Psoas muscle (tissue), 8 donors: ENCODE measurements around the gene PXK. TPM values are rescaled to one million over a fixed set of nuclear protein-coding genes. Genes with fewer than 3 reads are reported as not detected.
A peak's percentile ranks its signal among the peaks of the same experiment; 100 is the strongest.

Experiments used
- ATAC-seq, 4 donors: fragments of 200-7000 bp; cut with Tn5 transposase; one replicate each; pipeline ENCODE4 v1.9.1; 2020; ENCODE audit warnings: moderate library complexity in 3 of 4, mild to moderate bottlenecking in 2 of 4
- DNase-seq, 2 donors: peaks; one replicate each; pipeline ENCODE4 v3.0.0-alpha.2; 2020
- H3K27ac ChIP-seq: fragments of 200-600 bp; one replicate; pipeline ENCODE4 v1.8.0; 2022
- H3K27me3 ChIP-seq, 3 donors: fragments of 200-600 bp in 1 of 3; one replicate each; pipeline versions ENCODE4 v1.6.1 to v1.8.0; 2013 to 2022; ENCODE audit warnings: low read length in 2 of 3, mild to moderate bottlenecking in 2 of 3, moderate library complexity in 1 of 3; ENCODE audit not compliant: insufficient read depth in 3 of 3
- H3K36me3 ChIP-seq, 2 donors: fragments of 200-600 bp in 1 of 2; one replicate each; pipeline versions ENCODE4 v1.6.1 to v1.8.0; 2013 to 2022; ENCODE audit warnings: low read depth in 1 of 2, mild to moderate bottlenecking in 1 of 2, moderate library complexity in 1 of 2; ENCODE audit not compliant: insufficient read depth in 1 of 2
- H3K4me1 ChIP-seq: fragments of 200-600 bp; one replicate; pipeline ENCODE4 v1.8.0; 2022
- H3K4me3 ChIP-seq: fragments of 200-600 bp; one replicate; pipeline ENCODE4 v1.8.0; 2022; ENCODE audit warnings: mild to moderate bottlenecking
- H3K9me3 ChIP-seq: fragments of 200-600 bp; one replicate; pipeline ENCODE4 v1.8.0; 2022
- CTCF ChIP-seq: fragments of 200-600 bp; IDR thresholded peaks from one replicate; pipeline ENCODE4 v1.8.0; 2022; ENCODE audit warnings: antibody characterized with exemption
- WGBS, 3 donors: extraction: QIAGEN DNeasy Blood & Tissue Kit; methylation state at CpG; one replicate each; pipeline versions ENCODE4 v1.1.6 to v1.1.7; 2013; 5-methylcytosine and 5-hydroxymethylcytosine counted together
- intact Hi-C, 2 donors: fragments of 100-400 bp; cut with DNase I; formaldehyde crosslinking; loops; one replicate each; pipeline versions ENCODE4 v1.11.0 to v1.14.2; 2022
- polyA plus RNA-seq, 3 donors: library from polyadenylated mRNA; stranded (reverse); fragments of 200-250 nt; gene quantifications; one replicate each; pipeline ENCODE4 v1.2.3, GENCODE V29; 2013
- total RNA-seq, 4 donors: library from RNA; stranded (reverse); fragmentation: NEBNext Ultra II Directional in 2 of 4; extraction: Animal tissue kit (Norgen Biotek cat#: 25700) in 2 of 4; gene quantifications; one replicate each; pipeline versions ENCODE4 v1.2.1 to v1.2.4, GENCODE V29; 2021 to 2023
- donor health status: healthy with polysubstance abuse.
- donor health status: DM: no; HTN: no; CAD: no; lungs with moderate emphysema.
- donor health status: Bipolar disorder and iron deficiency.
- donor health status: healthy.
- donor health status: DM: yes; HTN: yes; CAD: no.
- donor health status: DM: no; HTN: no; CAD: no.
- donor health status: DM: no; HTN: no; CAD: no.
- donor health status: DM: yes; HTN: yes; CAD: no.

The PXK gene
- total and polyA plus RNA-seq, 7 donors, result 3.4 to 17.5 (median 15.5) TPM

- 72 to 82% (median 77%) methylated on average over 9 of the region's 9 CpGs for WGBS, 3 donors
- no peak overlapping the region for H3K27ac ChIP-seq
- H3K9me3 ChIP-seq, result no peaks in the 10 kb centered on the region
- ATAC-seq (no peak), DNase-seq (no peak)
- peaks cover 9% of the 10 kb centered on the region for H3K4me1 ChIP-seq
- intact Hi-C loops, result loop anchor here in 1 of 2 donors (10.0 kb wide), 1 partner anchor 277 kb away; no protein-coding TSS in a partner anchor
- no peaks in the 10 kb centered on the region for H3K36me3 ChIP-seq
- no peak overlapping the region for H3K4me3 ChIP-seq
- no peak for TF ChIP-seq CTCF
- H3K27me3 ChIP-seq, result no peaks in the 10 kb centered on the region
Measured at GRCh38 chr3:58291671-58292338, 40.9 kb upstream of the PXK start.

- DNase-seq, result no peak
- ATAC-seq, result no peak
- Histone ChIP-seq H3K4me3 (no peak overlapping the region), H3K9me3 (no peaks in the 10 kb centered on the region), H3K36me3 (no peaks in the 10 kb centered on the region), H3K27ac (no peak overlapping the region), H3K27me3 (no peaks in the 10 kb centered on the region), H3K4me1 (no peaks in the 10 kb centered on the region)
- WGBS, 3 donors, result 86 to 88% (median 87%) methylated on average over 10 of the region's 10 CpGs
- intact Hi-C loops, result loop anchor here in 1 of 2 donors (10.0 kb wide), 1 partner anchor 278 kb away; no protein-coding TSS in a partner anchor
- no peak for TF ChIP-seq CTCF
Measured at GRCh38 chr3:58292866-58293265, 39.8 kb upstream of the PXK start.

- Histone ChIP-seq H3K4me1 (no peaks in the 10 kb centered on the region), H3K36me3 (no peaks in the 10 kb centered on the region), H3K9me3 (no peaks in the 10 kb centered on the region), H3K27ac (no peak overlapping the region), H3K27me3 (no peaks in the 10 kb centered on the region), H3K4me3 (no peak overlapping the region)
- peak in 1 of 4 donors; percentile 33 for ATAC-seq
- no peak for TF ChIP-seq CTCF
- DNase-seq, result no peak
- WGBS, 3 donors, result 29 to 44% (median 41%) methylated on average over 9 of the region's 9 CpGs
- intact Hi-C loops, result loop anchor here in 1 of 2 donors (10.0 kb wide), 1 partner anchor 279 kb away; no protein-coding TSS in a partner anchor
Measured at GRCh38 chr3:58293516-58293915, 39.2 kb upstream of the PXK start.

GRCh38 chr3:58296269-58296668 is 36.4 kb upstream of the PXK start:
- no peaks in the 10 kb centered on the region for H3K4me1 ChIP-seq
- ATAC-seq (peak in 2 of 4 donors; percentile 38 to 43), DNase-seq (no peak)
- WGBS, 3 donors, result 42 to 52% (median 49%) methylated on average over 5 of the region's 5 CpGs
- no peaks in the 10 kb centered on the region for H3K9me3 ChIP-seq
- intact Hi-C loops, result loop anchor here in 1 of 2 donors (10.0 kb wide), 1 partner anchor 281 kb away; no protein-coding TSS in a partner anchor
- H3K4me3 ChIP-seq, result no peak overlapping the region
- peaks cover 0 to 1% (median 0%) of the 10 kb centered on the region in 3 donors for H3K27me3 ChIP-seq
- no peak overlapping the region for H3K27ac ChIP-seq
- no peak for TF ChIP-seq CTCF
- no peaks in the 10 kb centered on the region for H3K36me3 ChIP-seq
